Stimulated activated CD4-positive, alpha-beta T cell treated with anti-CD3 and anti-CD28 coated beads, Interleukin-4, amount 100 ng/mL, for 48 hours (primary cell): Measurements from ENCODE around the gene BTF3L4.
"Not testable (repeated sequence)": the region's sequence is repeated elsewhere in the genome, so short reads cannot be mapped to it uniquely, and the experiment has no call there.

Source experiments
- DNase-seq, 2 donors: peaks; one replicate each; pipeline ENCODE4 v3.0.0-alpha.2; 2020; ENCODE audit warnings: low read depth in 2 of 2

The BTF3L4 gene

GRCh38 chr1:52055066-52055865, 829 bp upstream of the BTF3L4 start, which contains the start of gene TXNDC12:
TXNDC12 (minus strand) TSS chr1:52055191; CDS start chr1:52055096, 95 bp downstream.
- DNase-seq = peak; percentile 41 to 64

GRCh38 chr1:52055866-52056162, 281 bp upstream of the BTF3L4 start:
- no peak for DNase-seq

- DNase-seq = no peak
Observed at GRCh38 chr1:52056937-52057231, 789 bp downstream of the BTF3L4 start.

- no peak for DNase-seq
Observed at GRCh38 chr1:52057255-52057654, 1.2 kb downstream of the BTF3L4 start.

GRCh38 chr1:52057876-52058415, 1.9 kb downstream of the BTF3L4 start:
- no peak for DNase-seq

- no peak for DNase-seq
Observed at GRCh38 chr1:52059321-52059720, 3.2 kb downstream of the BTF3L4 start.

GRCh38 chr1:52059888-52060287, 3.8 kb downstream of the BTF3L4 start:
- DNase-seq = no peak

- DNase-seq = no peak
Observed at GRCh38 chr1:52060822-52061221, 4.7 kb downstream of the BTF3L4 start.

GRCh38 chr1:52063192-52063591, 7.1 kb downstream of the BTF3L4 start:
- no peak for DNase-seq

- no peak for DNase-seq
Observed at GRCh38 chr1:52070704-52071103, 14.6 kb downstream of the BTF3L4 start.

- no peak for DNase-seq
Observed at GRCh38 chr1:52072291-52072690, 16.2 kb downstream of the BTF3L4 start.

GRCh38 chr1:52077277-52077676, 21.2 kb downstream of the BTF3L4 start:
- not testable (repeated sequence) for DNase-seq

GRCh38 chr1:52080014-52080415, 23.9 kb downstream of the BTF3L4 start:
- no peak for DNase-seq

- not testable (repeated sequence) for DNase-seq
Observed at GRCh38 chr1:52087892-52088291, 31.8 kb downstream of the BTF3L4 start.

- not testable (repeated sequence) for DNase-seq
Observed at GRCh38 chr1:52094300-52094699, 38.2 kb downstream of the BTF3L4 start.

- no peak for DNase-seq
Observed at GRCh38 chr1:52096216-52096615, 40.1 kb downstream of the BTF3L4 start.

GRCh38 chr1:52098139-52098871, 42.2 kb downstream of the BTF3L4 start:
- DNase-seq = no peak

GRCh38 chr1:52102336-52103013, 46.4 kb downstream of the BTF3L4 start:
- DNase-seq = no peak

GRCh38 chr1:52111492-52111891, 55.4 kb downstream of the BTF3L4 start:
- DNase-seq = no peak

- no peak for DNase-seq
Observed at GRCh38 chr1:52112489-52112888, 56.4 kb downstream of the BTF3L4 start.

GRCh38 chr1:52119301-52120079, 63.4 kb downstream of the BTF3L4 start:
- no peak for DNase-seq

- no peak for DNase-seq
Observed at GRCh38 chr1:52122384-52122783, 66.3 kb downstream of the BTF3L4 start.
